ENCODE measurements around the gene XPR1. TPM values are rescaled to one million over a fixed set of nuclear protein-coding genes. Genes with fewer than 3 reads are reported as not detected.

The XPR1 gene
- total RNA-seq, 5 donors from 2014 or later (not counting 1 experiment from before 2014, with no cell fraction given): 13.0 to 16.2 (median 14.7) TPM

- Mint-ChIP-seq H3K4me1 (peaks cover 0 to 8% (median 3%) of the 10 kb centered on the region in 3 donors), H3K27me3 (peaks cover 0 to 5% of the 10 kb centered on the region in 2 donors), H3K4me3 (no peak overlapping the region), H3K36me3 (no peaks in the 10 kb centered on the region), H3K27ac (no peak overlapping the region), H3K9me3 (no peaks in the 10 kb centered on the region)
- WGBS (ENCODE audit: insufficient coverage): no CpG with 5 or more reads among the region's 4 CpGs
- Histone ChIP-seq H3K36me3 (ENCODE audit: control insufficient read depth in 2 of 2, extremely low read depth in 1 of 2, insufficient read depth in 1 of 2, low read length in 1 of 2) (no peaks in the 10 kb centered on the region), H3K4me1 (ENCODE audit: control insufficient read depth in 1 of 2, extremely low read depth in 1 of 2, insufficient read depth in 2 of 2, low read length in 2 of 2) (peaks cover 3 to 5% of the 10 kb centered on the region in 2 experiments), H3K9me3 (no peaks in the 10 kb centered on the region), H3K27me3 (replicated peaks in 1 of 2; ENCODE audit: control insufficient read depth in 2 of 2, extremely low read depth in 1 of 2, insufficient read depth in 2 of 2, low read length in 1 of 2) (peaks cover 0 to 26% of the 10 kb centered on the region in 2 experiments), H3K27ac (ENCODE audit: low read length) (no peak overlapping the region), H3K4me3 (ENCODE audit: control insufficient read depth in 1 of 2, extremely low read depth in 1 of 2, low read length in 1 of 2) (no peak overlapping the region)
- DNase-seq (no peak), ATAC-seq (replicated peaks in 1 of 4) (no peak)
- CTCF ChIA-PET: no interaction called here
- POLR2A ChIA-PET: no interaction called here
Measured at GRCh38 chr1:180927841-180928240, 296.0 kb downstream of the XPR1 start.

GRCh38 chr1:180928331-180929230 is 296.8 kb downstream of the XPR1 start:
- Mint-ChIP-seq H3K36me3 (no peaks in the 10 kb centered on the region), H3K4me3 (no peak overlapping the region), H3K4me1 (peaks cover 0 to 8% (median 3%) of the 10 kb centered on the region in 3 donors), H3K27ac (no peak overlapping the region), H3K9me3 (no peaks in the 10 kb centered on the region), H3K27me3 (peaks cover 3 to 5% of the 10 kb centered on the region in 2 donors)
- CTCF ChIA-PET: no interaction called here
- ATAC-seq (replicated peaks in 1 of 4) (no peak), DNase-seq (no peak)
- Histone ChIP-seq H3K4me3 (ENCODE audit: control insufficient read depth in 1 of 2, extremely low read depth in 1 of 2, low read length in 1 of 2) (no peak overlapping the region), H3K4me1 (ENCODE audit: control insufficient read depth in 1 of 2, extremely low read depth in 1 of 2, insufficient read depth in 2 of 2, low read length in 2 of 2) (peaks cover 3 to 5% of the 10 kb centered on the region in 2 experiments), H3K27me3 (replicated peaks in 1 of 2; ENCODE audit: control insufficient read depth in 2 of 2, extremely low read depth in 1 of 2, insufficient read depth in 2 of 2, low read length in 1 of 2) (peaks cover 0 to 20% of the 10 kb centered on the region in 2 experiments), H3K27ac (ENCODE audit: low read length) (no peak overlapping the region), H3K9me3 (no peaks in the 10 kb centered on the region), H3K36me3 (ENCODE audit: control insufficient read depth in 2 of 2, extremely low read depth in 1 of 2, insufficient read depth in 1 of 2, low read length in 1 of 2) (no peaks in the 10 kb centered on the region)
- POLR2A ChIA-PET: no interaction called here
- WGBS (ENCODE audit: insufficient coverage): 93% methylated on average over 12 of the region's 17 CpGs

- CTCF ChIA-PET: no interaction called here
- Mint-ChIP-seq H3K4me3 (no peak overlapping the region), H3K27me3 (peaks cover 3 to 5% of the 10 kb centered on the region in 2 donors), H3K36me3 (no peaks in the 10 kb centered on the region), H3K9me3 (no peaks in the 10 kb centered on the region), H3K27ac (no peak overlapping the region), H3K4me1 (peaks cover 0 to 8% (median 3%) of the 10 kb centered on the region in 3 donors)
- peaks cover 3 to 5% of the 10 kb centered on the region in 2 experiments for H3K4me1 ChIP-seq (ENCODE audit: control insufficient read depth in 1 of 2, extremely low read depth in 1 of 2, insufficient read depth in 2 of 2, low read length in 2 of 2)
- H3K9me3 ChIP-seq: no peaks in the 10 kb centered on the region
- DNase-seq (no peak), ATAC-seq (replicated peaks in 1 of 4) (no peak)
- no peak overlapping the region for H3K27ac ChIP-seq (ENCODE audit: low read length)
- no peaks in the 10 kb centered on the region for H3K36me3 ChIP-seq (ENCODE audit: control insufficient read depth in 2 of 2, extremely low read depth in 1 of 2, insufficient read depth in 1 of 2, low read length in 1 of 2)
- 95% methylated on average over 3 of the region's 3 CpGs for WGBS (ENCODE audit: insufficient coverage)
- H3K27me3 ChIP-seq (replicated peaks in 1 of 2; ENCODE audit: control insufficient read depth in 2 of 2, extremely low read depth in 1 of 2, insufficient read depth in 2 of 2, low read length in 1 of 2): peaks cover 0 to 15% of the 10 kb centered on the region in 2 experiments
- no peak overlapping the region for H3K4me3 ChIP-seq (ENCODE audit: control insufficient read depth in 1 of 2, extremely low read depth in 1 of 2, low read length in 1 of 2)
- POLR2A ChIA-PET: no interaction called here
Measured at GRCh38 chr1:180929389-180929788, 297.6 kb downstream of the XPR1 start.

- no peaks in the 10 kb centered on the region for H3K36me3 Mint-ChIP-seq
- peaks cover 0 to 3% of the 10 kb centered on the region in 2 donors for H3K27me3 Mint-ChIP-seq
- no peak overlapping the region for H3K4me3 ChIP-seq (ENCODE audit: control insufficient read depth in 1 of 2, extremely low read depth in 1 of 2, low read length in 1 of 2)
- peaks cover 0 to 11% of the 10 kb centered on the region in 2 experiments for H3K27me3 ChIP-seq (replicated peaks in 1 of 2; ENCODE audit: control insufficient read depth in 2 of 2, extremely low read depth in 1 of 2, insufficient read depth in 2 of 2, low read length in 1 of 2)
- no peaks in the 10 kb centered on the region for H3K9me3 Mint-ChIP-seq
- no peaks in the 10 kb centered on the region for H3K9me3 ChIP-seq
- 77% methylated on average over 3 of the region's 5 CpGs for WGBS (ENCODE audit: insufficient coverage)
- no peak overlapping the region for H3K27ac ChIP-seq (ENCODE audit: low read length)
- ChIA-PET POLR2A (no interaction called here), CTCF (no interaction called here)
- H3K4me1 Mint-ChIP-seq: peaks cover 0 to 11% (median 6%) of the 10 kb centered on the region in 3 donors
- DNase-seq: no peak
- peaks cover 3 to 5% of the 10 kb centered on the region in 2 experiments for H3K4me1 ChIP-seq (ENCODE audit: control insufficient read depth in 1 of 2, extremely low read depth in 1 of 2, insufficient read depth in 2 of 2, low read length in 2 of 2)
- no peak overlapping the region for H3K4me3 Mint-ChIP-seq
- H3K27ac Mint-ChIP-seq: no peak overlapping the region
- no peak for ATAC-seq (replicated peaks in 1 of 4)
- no peaks in the 10 kb centered on the region for H3K36me3 ChIP-seq (ENCODE audit: control insufficient read depth in 2 of 2, extremely low read depth in 1 of 2, insufficient read depth in 1 of 2, low read length in 1 of 2)
Measured at GRCh38 chr1:180930687-180931086, 298.9 kb downstream of the XPR1 start.

- H3K27me3 Mint-ChIP-seq: peaks cover 0 to 3% of the 10 kb centered on the region in 2 donors
- ChIA-PET CTCF (interaction anchor here in 1 of 2 donors (0.6 kb wide), 1 partner anchor 1259 kb away, joined by 3 read pairs; no protein-coding TSS in a partner anchor), POLR2A (no interaction called here)
Measured at GRCh38 chr1:180931529-180931928, 299.7 kb downstream of the XPR1 start.

GRCh38 chr1:180932378-180932777 is 300.6 kb downstream of the XPR1 start:
- H3K4me3 ChIP-seq (ENCODE audit: control insufficient read depth in 1 of 2, extremely low read depth in 1 of 2, low read length in 1 of 2): no peak overlapping the region
- H3K36me3 Mint-ChIP-seq: no peaks in the 10 kb centered on the region
- peaks cover 0 to 3% of the 10 kb centered on the region in 2 donors for H3K27me3 Mint-ChIP-seq
- H3K9me3 ChIP-seq: no peaks in the 10 kb centered on the region
- H3K9me3 Mint-ChIP-seq: no peaks in the 10 kb centered on the region
- H3K36me3 ChIP-seq (ENCODE audit: control insufficient read depth in 2 of 2, extremely low read depth in 1 of 2, insufficient read depth in 1 of 2, low read length in 1 of 2): no peaks in the 10 kb centered on the region
- ChIA-PET POLR2A (no interaction called here), CTCF (no interaction called here)
- no peak overlapping the region for H3K27ac Mint-ChIP-seq
- DNase-seq (no peak), ATAC-seq (replicated peaks in 1 of 4) (no peak)
- peaks cover 0 to 3% (median 3%) of the 10 kb centered on the region in 3 donors for H3K4me1 Mint-ChIP-seq
- no peak overlapping the region for H3K4me3 Mint-ChIP-seq
- H3K27me3 ChIP-seq (replicated peaks in 1 of 2; ENCODE audit: control insufficient read depth in 2 of 2, extremely low read depth in 1 of 2, insufficient read depth in 2 of 2, low read length in 1 of 2): peaks cover 0 to 4% of the 10 kb centered on the region in 2 experiments
- no peak overlapping the region for H3K27ac ChIP-seq (ENCODE audit: low read length)
- 92% methylated on average over 3 of the region's 4 CpGs for WGBS (ENCODE audit: insufficient coverage)
- H3K4me1 ChIP-seq (ENCODE audit: control insufficient read depth in 1 of 2, extremely low read depth in 1 of 2, insufficient read depth in 2 of 2, low read length in 2 of 2): no peaks in the 10 kb centered on the region

More at GRCh38 chr1:180931529-180931928, 299.7 kb downstream of the XPR1 start:
- Histone ChIP-seq H3K4me1 (ENCODE audit: control insufficient read depth in 1 of 2, extremely low read depth in 1 of 2, insufficient read depth in 2 of 2, low read length in 2 of 2) (peaks cover 3% of the 10 kb centered on the region in 2 experiments), H3K27me3 (replicated peaks in 1 of 2; ENCODE audit: control insufficient read depth in 2 of 2, extremely low read depth in 1 of 2, insufficient read depth in 2 of 2, low read length in 1 of 2) (peaks cover 0 to 6% of the 10 kb centered on the region in 2 experiments), H3K27ac (ENCODE audit: low read length) (no peak overlapping the region), H3K36me3 (ENCODE audit: control insufficient read depth in 2 of 2, extremely low read depth in 1 of 2, insufficient read depth in 1 of 2, low read length in 1 of 2) (no peaks in the 10 kb centered on the region), H3K4me3 (ENCODE audit: control insufficient read depth in 1 of 2, extremely low read depth in 1 of 2, low read length in 1 of 2) (no peak overlapping the region), H3K9me3 (no peaks in the 10 kb centered on the region)
- Mint-ChIP-seq H3K27ac (no peak overlapping the region), H3K9me3 (no peaks in the 10 kb centered on the region), H3K4me1 (peaks cover 0 to 8% (median 6%) of the 10 kb centered on the region in 3 donors), H3K4me3 (no peak overlapping the region), H3K36me3 (no peaks in the 10 kb centered on the region)
- WGBS (ENCODE audit: insufficient coverage): 0% methylated on average over 1 of the region's 4 CpGs
- DNase-seq: no peak
- ATAC-seq (replicated peaks in 1 of 4): no peak

Measured in T-cell (primary cell).